ENCODE data around the gene KASH5.

GRCh38 chr19:49344505-49345423, 43.3 kb upstream of the KASH5 start:
- TF ChIP-seq SALL2 (CRISPR knock-in tag; IDR thresholded peaks at IDR 0.05) (no peak), POLR2A (IDR thresholded peaks at IDR 0.05; ENCODE audit: insufficient read depth in 1 of 2, low read depth in 2 of 2, low read length in 2 of 2) (no peak), CTCF (CRISPR knock-in tag; IDR thresholded peaks at IDR 0.05) (no peak)

Data from HepG2 (cell line).